Stimulated activated CD4-positive, alpha-beta T cell treated with anti-CD3 and anti-CD28 coated beads, Interleukin-1b, Interleukin-23, amount 100 ng/mL, for 24 hours (primary cell): ENCODE measurements around the gene MFAP3.

Experiments used
- DNase-seq, 4 experiments: peaks; one replicate each; pipeline ENCODE4 v3.0.0-alpha.2; 2020; ENCODE audit warnings: low read depth in 4 of 4, low spot score in 1 of 4

MFAP3 gene

DNA sequence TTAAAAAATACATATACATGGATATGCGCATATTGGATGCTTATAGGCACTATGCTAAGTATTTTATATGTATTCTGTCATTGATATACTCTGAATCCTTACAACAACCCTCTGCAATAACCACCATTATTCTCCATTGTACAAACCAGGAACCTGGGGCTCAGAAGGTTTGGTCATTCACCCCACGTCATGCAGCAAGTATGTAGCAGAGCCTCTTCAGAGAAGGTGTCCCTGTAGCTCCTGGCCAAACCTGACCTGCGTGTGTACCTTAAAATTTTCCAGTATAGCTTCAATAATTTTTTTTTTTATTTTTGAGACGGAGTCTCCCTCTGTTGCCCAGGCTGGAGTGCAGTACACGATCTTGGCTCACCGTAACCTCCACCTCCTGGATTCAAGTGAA, 51.9 kb downstream of the MFAP3 start:
- DNase-seq = no peak

DNA sequence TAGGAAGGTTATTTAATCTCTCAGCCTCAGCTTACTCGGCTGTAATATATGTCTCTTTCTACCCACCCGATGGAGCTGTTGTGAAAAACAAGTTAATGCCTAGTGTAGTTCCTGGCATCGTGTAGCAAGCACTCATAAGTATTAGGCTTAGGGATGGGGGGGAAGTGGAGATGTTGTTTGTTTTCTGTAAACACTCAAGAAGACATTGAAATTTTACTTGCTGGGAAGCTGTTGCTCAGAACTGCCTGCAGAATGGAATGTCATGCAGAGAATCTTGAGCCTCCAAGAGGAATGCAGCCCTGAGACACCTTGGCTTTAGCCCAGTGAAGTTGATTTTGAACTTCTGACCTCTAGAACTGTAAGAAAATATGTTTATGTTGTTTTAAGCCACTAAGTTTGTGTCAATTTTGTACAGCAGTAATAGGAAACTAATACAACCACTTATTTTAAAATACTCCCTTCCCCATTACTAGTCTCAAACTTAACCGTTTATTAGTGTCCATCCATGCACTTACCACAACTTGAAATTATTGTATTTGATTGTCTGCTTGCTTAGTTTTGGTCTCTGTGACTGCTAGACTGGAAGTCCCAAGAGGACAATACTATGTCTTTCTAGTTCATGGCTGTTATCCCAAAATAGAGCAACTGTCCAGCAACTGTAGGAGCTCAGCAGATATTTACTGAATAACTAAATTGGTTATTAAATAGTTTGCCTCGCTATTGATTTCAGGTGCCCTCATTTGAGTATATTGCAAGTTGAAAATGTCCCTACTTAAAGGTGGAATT, 53.8 kb downstream of the MFAP3 start:
- no peak for DNase-seq

DNA sequence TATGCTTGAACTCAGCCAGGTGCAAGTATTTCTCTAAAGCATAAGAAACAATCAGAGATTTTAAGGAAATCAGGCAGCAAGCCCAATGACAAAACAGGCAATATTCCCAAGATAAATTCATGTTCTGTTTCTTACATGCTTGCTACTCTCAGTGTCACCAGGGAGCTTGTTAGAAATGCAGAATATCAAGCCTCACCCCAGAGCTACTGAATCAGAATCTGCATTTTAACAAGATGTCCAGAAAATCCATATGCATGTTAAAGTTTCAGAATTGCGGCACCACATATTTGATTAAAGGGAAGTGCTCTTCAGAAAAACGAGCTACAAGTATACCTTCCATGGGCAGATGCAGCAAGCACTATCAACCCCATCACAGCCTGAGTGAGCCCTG, 54.4 kb downstream of the MFAP3 start:
- no peak for DNase-seq

DNA sequence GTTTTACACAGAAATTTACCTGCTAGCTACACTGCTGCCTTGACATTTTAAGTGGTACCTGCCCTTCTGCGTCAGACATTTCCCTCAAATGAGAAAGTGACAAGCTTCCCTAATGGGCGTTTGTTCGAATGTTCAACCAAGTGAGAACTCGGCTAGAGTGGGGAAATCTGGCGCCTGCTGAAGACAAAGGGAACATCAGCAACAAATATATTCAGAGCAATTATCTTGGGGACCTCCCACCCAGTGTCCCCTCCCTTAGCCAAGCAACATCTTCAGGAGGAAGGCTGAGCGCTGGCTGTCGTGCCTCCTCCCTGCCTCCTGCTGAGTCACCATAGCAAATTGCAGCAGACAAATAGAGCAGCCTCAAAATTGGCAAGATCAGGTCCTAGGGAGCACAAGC, 57.1 kb downstream of the MFAP3 start:
- DNase-seq = no peak

DNA sequence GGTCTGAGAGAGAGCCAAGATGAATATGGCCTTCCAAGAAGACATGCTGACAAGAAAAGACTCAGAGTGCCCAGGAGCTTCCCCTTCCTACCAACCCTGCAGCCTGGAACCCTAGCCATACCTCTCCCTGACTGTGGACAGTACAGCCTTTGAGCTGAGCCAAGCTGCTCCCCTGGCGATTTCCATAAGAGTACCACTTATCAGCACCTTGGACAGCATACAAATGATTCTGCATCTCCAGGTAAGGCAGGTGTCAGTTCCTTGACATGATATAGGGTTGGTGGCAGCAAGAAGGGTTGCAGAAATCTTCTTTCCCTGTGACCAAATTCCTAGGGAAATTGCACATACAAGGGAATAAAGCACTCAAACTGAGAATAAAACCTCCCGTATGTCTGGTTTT, 58.3 kb downstream of the MFAP3 start:
- no peak for DNase-seq

DNA sequence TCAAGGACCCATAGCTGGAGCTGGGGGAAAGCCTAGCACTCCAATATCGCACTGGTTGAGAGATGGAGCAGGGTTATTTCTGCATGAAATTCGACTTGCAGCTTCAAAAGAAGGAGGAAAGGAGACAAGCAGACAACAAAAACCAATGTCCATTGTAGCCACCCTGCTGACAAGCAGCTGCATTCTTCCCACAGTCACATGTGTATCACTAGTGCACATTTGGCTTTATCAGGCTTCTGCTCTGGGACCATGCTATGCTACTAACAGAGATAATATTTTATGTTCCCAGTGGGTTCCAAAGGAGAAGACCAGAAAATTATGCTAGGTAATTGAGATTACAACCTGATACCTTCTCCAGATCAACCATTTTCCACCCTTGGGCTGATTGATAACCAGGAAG, 59.7 kb downstream of the MFAP3 start:
- no peak for DNase-seq

DNA sequence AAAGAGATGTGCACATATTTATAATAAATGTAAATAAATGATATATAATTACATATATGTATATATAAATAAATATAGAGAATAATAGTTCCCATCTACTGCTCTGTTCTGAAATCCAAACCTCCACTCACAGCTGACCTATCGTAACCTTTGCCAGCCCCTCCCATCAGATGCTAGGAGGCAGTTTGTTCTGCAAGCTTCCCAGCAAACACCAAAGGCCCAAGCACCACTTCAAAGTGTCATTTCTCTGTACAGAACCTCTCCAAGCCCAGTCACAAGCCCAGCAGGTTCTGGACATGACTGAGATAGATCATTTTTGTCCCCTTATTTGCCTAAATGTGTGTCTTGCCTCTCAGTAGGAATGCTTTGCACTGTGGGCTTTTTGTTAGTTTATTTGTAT, 62.4 kb downstream of the MFAP3 start:
- DNase-seq = no peak

DNA sequence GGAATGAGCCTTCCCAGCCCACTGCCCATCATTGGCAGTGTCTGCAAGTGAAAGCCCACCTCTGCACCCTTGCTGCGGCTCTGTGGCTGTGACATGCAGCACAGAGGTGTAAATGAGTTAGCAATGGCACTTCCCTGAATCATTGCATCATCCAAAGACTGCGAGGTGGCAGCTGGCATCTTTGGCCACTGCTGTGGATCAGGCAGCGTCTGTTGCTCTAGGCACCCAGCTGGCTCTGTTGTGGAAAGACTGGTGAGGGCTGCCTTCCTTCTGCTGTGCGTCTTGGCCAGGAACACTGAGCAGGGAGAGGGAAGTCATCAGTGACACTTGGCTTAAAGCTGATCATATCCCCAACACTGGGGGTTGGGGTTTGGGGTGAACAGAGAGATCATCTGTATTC, 64.5 kb downstream of the MFAP3 start:
- DNase-seq = no peak
